WI38 (cell line): ENCODE results near the gene IGSF21.
A peak's percentile ranks its signal among the peaks of the same experiment; 100 is the strongest.

Experiments used
- H3K4me3 ChIP-seq: 2 replicates; pipeline ENCODE4 v1.5.1; 2011; ENCODE audit warnings: low read depth, mild to moderate bottlenecking, control low read depth, low read length
- CTCF ChIP-seq: IDR thresholded peaks from 2 replicates; pipeline ENCODE4 v1.5.1; 2012; ENCODE audit warnings: low read depth, mild to moderate bottlenecking, control low read depth, low read length

Gene IGSF21

GRCh38 chr1:18094096-18094495, 13.5 kb upstream of the IGSF21 start:
- TF ChIP-seq CTCF: no peak
- H3K4me3 ChIP-seq: no peak overlapping the region

- no peak for TF ChIP-seq CTCF
Measured at GRCh38 chr1:18097206-18097605, 10.4 kb upstream of the IGSF21 start.

GRCh38 chr1:18099026-18099425, 8.6 kb upstream of the IGSF21 start:
- no peak overlapping the region for H3K4me3 ChIP-seq
- TF ChIP-seq CTCF: no peak

More at GRCh38 chr1:18097206-18097605, 10.4 kb upstream of the IGSF21 start:
- no peak overlapping the region for H3K4me3 ChIP-seq

GRCh38 chr1:18100060-18100459, 7.5 kb upstream of the IGSF21 start:
- no peak for TF ChIP-seq CTCF
- no peak overlapping the region for H3K4me3 ChIP-seq

- no peak overlapping the region for H3K4me3 ChIP-seq
- peak; percentile 61 for TF ChIP-seq CTCF
Measured at GRCh38 chr1:18100491-18101063, 7.0 kb upstream of the IGSF21 start.

GRCh38 chr1:18101508-18101907, 6.1 kb upstream of the IGSF21 start:
- no peak overlapping the region for H3K4me3 ChIP-seq
- no peak for TF ChIP-seq CTCF

GRCh38 chr1:18103788-18104421, 3.7 kb upstream of the IGSF21 start:
- TF ChIP-seq CTCF: no peak
- H3K4me3 ChIP-seq: no peak overlapping the region
